ENCODE results near the gene UGDH. TPM values are rescaled to one million over a fixed set of nuclear protein-coding genes. Genes with fewer than 3 reads are reported as not detected.

UGDH gene
- total and polyA plus RNA-seq, 9 of the 15 experiments (the other 6 are each of a cell fraction or from before 2014, with no cell fraction given), result 5.5 to 21.7 (median 16.2) TPM

GRCh38 chr4:39480251-39480650, 47.0 kb downstream of the UGDH start:
- no peak overlapping the region for H3K4me3 ChIP-seq
- no peak overlapping the region for H2AFZ ChIP-seq (ENCODE audit: low read depth, low read length)
- no peaks in the 10 kb centered on the region for H3K9me1 ChIP-seq (ENCODE audit: control insufficient read depth, insufficient read depth, low read length)
- no peak overlapping the region for H3K4me2 ChIP-seq (ENCODE audit: insufficient read depth, low read length)
- POLR2A ChIA-PET, result interaction anchor here (1.1 kb wide), 1 partner anchor 127 kb away, joined by 3 read pairs; no protein-coding TSS in a partner anchor
- peaks cover 0 to 3% of the 10 kb centered on the region in 2 experiments; a peak in 2 of 5 replicates for H3K4me1 ChIP-seq (replicated peaks in 1 of 2; ENCODE audit: control insufficient read depth in 2 of 2, insufficient read depth in 2 of 2, low read length in 2 of 2)
- TF ChIP-seq MAX (CRISPR knock-in tag; IDR thresholded peaks at IDR 0.05) (no peak), HOMEZ (CRISPR knock-in tag; IDR thresholded peaks at IDR 0.05) (no peak), ZNF3 (CRISPR knock-in tag; IDR thresholded peaks at IDR 0.05) (no peak)
- peaks cover 19% of the 10 kb centered on the region; the same call in 2 of the 3 replicates for H3K36me3 ChIP-seq (ENCODE audit: control insufficient read depth, insufficient read depth, low read length)
- CTCF ChIA-PET (ENCODE audit: low intra/inter-chr PET ratio), result no interaction called here
- intact Hi-C loops (cut with micrococcal nuclease), result no loop called here
- H3K9ac ChIP-seq (ENCODE audit: insufficient read depth in 1 of 2, low read depth in 2 of 2, low read length in 2 of 2), result no peak overlapping the region
- BruUV-seq (replicated peaks), result no TSS peak
- DNase-seq (ENCODE audit: extremely low read depth in 1 of 4, low spot score in 3 of 4) (no peak), FAIRE-seq (no peak), ATAC-seq (no peak)
- in situ Hi-C loops (cut with MboI), result no loop called here
- no peaks in the 10 kb centered on the region for H4K20me1 ChIP-seq (replicated peaks; ENCODE audit: control insufficient read depth, insufficient read depth, low read length)
- no peaks in the 10 kb centered on the region for H3K27me3 ChIP-seq (ENCODE audit: control insufficient read depth in 2 of 2, insufficient read depth in 2 of 2, low read length in 2 of 2)
- WGBS (ENCODE audit: insufficient coverage, low coverage, missing lambda C conversion rate), result 96% methylated on average over 19 of the region's 27 CpGs
- no peak overlapping the region for H3K27ac ChIP-seq (ENCODE audit: extremely low read depth, low read depth, low read length)
- H3K79me2 ChIP-seq (ENCODE audit: control insufficient read depth, insufficient read depth, low read length), result no peaks in the 10 kb centered on the region
- peaks cover 2% of the 10 kb centered on the region; the same call in 1 of the 2 replicates for H3K9me3 ChIP-seq (replicated peaks; ENCODE audit: control insufficient read depth, insufficient read depth, low read depth, low read length)
